H9 (cell line): Measurements from ENCODE around the gene SYCE1. TPM values are rescaled to one million over a fixed set of nuclear protein-coding genes. Genes with fewer than 3 reads are reported as not detected.
A peak's percentile ranks its signal among the peaks of the same experiment; 100 is the strongest.

Experiments used
- DNase-seq: peaks from one replicate; pipeline ENCODE4 v3.0.0-alpha.2; 2017
- H2AFZ ChIP-seq: one replicate; pipeline ENCODE4 v1.6.1; 2013; ENCODE audit warnings: mild to moderate bottlenecking, low read length, control low read depth, moderate library complexity
- H2AK5ac ChIP-seq: 2 replicates; pipeline ENCODE4 v1.6.1; 2013; ENCODE audit warnings: low read length, control low read depth, mixed read lengths; ENCODE audit not compliant: insufficient read length
- H2BK120ac ChIP-seq: one replicate; pipeline ENCODE4 v1.6.1; 2013; ENCODE audit warnings: low read depth, mild to moderate bottlenecking, low read length, control low read depth, inconsistent platforms; ENCODE audit not compliant: poor library complexity, severe bottlenecking
- H2BK12ac ChIP-seq: 2 replicates; pipeline ENCODE4 v1.6.1; 2013; ENCODE audit warnings: low read length, control low read depth, mixed read lengths, low read depth; ENCODE audit not compliant: insufficient read length
- H2BK15ac ChIP-seq: 2 replicates; pipeline ENCODE4 v1.6.1; 2013; ENCODE audit warnings: low read depth, low read length, control low read depth
- H2BK20ac ChIP-seq: one replicate; pipeline ENCODE4 v1.6.1; 2013; ENCODE audit warnings: low read depth, mild to moderate bottlenecking, low read length, control low read depth, inconsistent platforms; ENCODE audit not compliant: poor library complexity, severe bottlenecking
- H2BK5ac ChIP-seq: 2 replicates; pipeline ENCODE4 v1.6.1; 2013; ENCODE audit warnings: low read length, control low read depth, mixed read lengths; ENCODE audit not compliant: insufficient read length
- H3K14ac ChIP-seq: 2 replicates; pipeline ENCODE4 v1.6.1; 2013; ENCODE audit warnings: low read length, control low read depth; ENCODE audit not compliant: insufficient read depth
- H3K18ac ChIP-seq: 2 replicates; pipeline ENCODE4 v1.6.1; 2013; ENCODE audit warnings: low read depth, mild to moderate bottlenecking, mixed read lengths, low read length, control low read depth; ENCODE audit not compliant: insufficient read length
- H3K23ac ChIP-seq: 2 replicates; pipeline ENCODE4 v1.6.1; 2013; ENCODE audit warnings: low read length, control low read depth, mixed read lengths, low read depth; ENCODE audit not compliant: insufficient read length
- H3K23me2 ChIP-seq: 2 replicates; pipeline ENCODE4 v1.6.1; 2013; ENCODE audit warnings: low read depth, mild to moderate bottlenecking, mixed read lengths, low read length, control low read depth; ENCODE audit not compliant: insufficient read length, poor library complexity, severe bottlenecking
- H3K27ac ChIP-seq: 2 replicates; pipeline ENCODE4 v1.5.1; 2013; ENCODE audit warnings: low read length, control low read depth, mixed read lengths, low read depth; ENCODE audit not compliant: insufficient read length
- H3K27me3 ChIP-seq: 2 replicates; pipeline ENCODE4 v1.6.1; 2013; ENCODE audit warnings: low read length, control low read depth, inconsistent platforms; ENCODE audit not compliant: insufficient read depth
- H3K4ac ChIP-seq: 2 replicates; pipeline ENCODE4 v1.6.1; 2013; ENCODE audit warnings: low read depth, mild to moderate bottlenecking, control low read depth, inconsistent platforms, low read length, moderate library complexity
- H3K4me1 ChIP-seq: 2 replicates; pipeline ENCODE4 v1.6.1; 2013; ENCODE audit warnings: low read length, control low read depth, inconsistent platforms; ENCODE audit not compliant: insufficient read depth
- H3K4me2 ChIP-seq: 2 replicates; pipeline ENCODE4 v1.6.1; 2013; ENCODE audit warnings: low read length, control low read depth, mixed read lengths; ENCODE audit not compliant: insufficient read length, insufficient read depth
- H3K56ac ChIP-seq: 2 replicates; pipeline ENCODE4 v1.6.1; 2013; ENCODE audit warnings: low read depth, mild to moderate bottlenecking, mixed read lengths, low read length, control low read depth; ENCODE audit not compliant: insufficient read length
- H3K79me1 ChIP-seq: 2 replicates; pipeline ENCODE4 v1.6.1; 2013; ENCODE audit warnings: low read depth, mild to moderate bottlenecking, moderate library complexity, low read length, control low read depth, inconsistent platforms; ENCODE audit not compliant: insufficient read depth, poor library complexity, severe bottlenecking
- H3K79me2 ChIP-seq: 2 replicates; pipeline ENCODE4 v1.6.1; 2013; ENCODE audit warnings: low read length, control low read depth, inconsistent platforms; ENCODE audit not compliant: insufficient read depth
- H3K9ac ChIP-seq: 2 replicates; pipeline ENCODE4 v1.6.1; 2013; ENCODE audit warnings: low read length, control low read depth, mixed read lengths; ENCODE audit not compliant: insufficient read length; ENCODE audit errors: extremely low read depth
- H3K9me3 ChIP-seq: one replicate; pipeline ENCODE4 v1.6.1; 2013; ENCODE audit warnings: low read depth, low read length, inconsistent platforms; ENCODE audit not compliant: control insufficient read depth
- H3T11ph ChIP-seq: one replicate; pipeline ENCODE4 v1.6.1; 2013; ENCODE audit warnings: mild to moderate bottlenecking, low read length, control low read depth, inconsistent platforms
- H4K20me1 ChIP-seq: one replicate; pipeline ENCODE4 v1.6.1; 2013; ENCODE audit not compliant: control insufficient read depth, insufficient read length, insufficient read depth
- H4K5ac ChIP-seq: 2 replicates; pipeline ENCODE4 v1.6.1; 2013; ENCODE audit warnings: low read depth, mild to moderate bottlenecking, mixed read lengths, low read length, control low read depth; ENCODE audit not compliant: insufficient read length
- H4K8ac ChIP-seq: replicated peaks from 2 replicates; pipeline ENCODE4 v1.6.1; 2013; ENCODE audit warnings: low read length, control low read depth, mixed read lengths, low read depth; ENCODE audit not compliant: insufficient read length
- H4K91ac ChIP-seq: 2 replicates; pipeline ENCODE4 v1.6.1; 2013; ENCODE audit warnings: low read depth, mild to moderate bottlenecking, moderate library complexity, mixed read lengths, low read length, control low read depth; ENCODE audit not compliant: insufficient read length
- H3K27ac Mint-ChIP-seq, 3 experiments: 2 replicates in 2 of 3; 3 replicates in 1 of 3; pipeline ENCODE4 v1.8.0; 2020 to 2021; ENCODE audit warnings: mixed read lengths in 3 of 3, mild to moderate bottlenecking in 1 of 3, moderate library complexity in 1 of 3
- H3K27me3 Mint-ChIP-seq: 2 replicates; pipeline ENCODE4 v1.8.0; 2021; ENCODE audit warnings: low read depth, mild to moderate bottlenecking, moderate library complexity, mixed read lengths
- H3K36me3 Mint-ChIP-seq, 3 experiments: 2 replicates in 2 of 3; 3 replicates in 1 of 3; pipeline ENCODE4 v1.8.0; 2020 to 2021; ENCODE audit warnings: low read depth in 3 of 3, mixed read lengths in 3 of 3; ENCODE audit not compliant: insufficient read depth in 1 of 3
- H3K4me1 Mint-ChIP-seq, 2 experiments: 2 replicates each; pipeline ENCODE4 v1.8.0; 2020; ENCODE audit warnings: mixed read lengths in 2 of 2
- H3K4me3 Mint-ChIP-seq, 2 experiments: 2 replicates in 1 of 2; 3 replicates in 1 of 2; pipeline ENCODE4 v1.8.0; 2020 to 2021; ENCODE audit warnings: mild to moderate bottlenecking in 2 of 2, mixed read lengths in 2 of 2, moderate library complexity in 1 of 2
- H3K9me3 Mint-ChIP-seq, 2 experiments: 2 replicates in 1 of 2; 3 replicates in 1 of 2; pipeline ENCODE4 v1.8.0; 2020; ENCODE audit warnings: mild to moderate bottlenecking in 2 of 2, mixed read lengths in 2 of 2, moderate library complexity in 1 of 2
- WGBS: extraction: QIAGEN DNeasy Blood & Tissue Kit; methylation state at CpG from one replicate; pipeline ENCODE4 v1.1.7; 2013; ENCODE audit warnings: missing lambda C conversion rate, low lambda C conversion rate, mixed read lengths; ENCODE audit not compliant: insufficient read length; ENCODE audit errors: extremely low coverage; 5-methylcytosine and 5-hydroxymethylcytosine counted together
- total RNA-seq: library from RNA; stranded (reverse); gene quantifications from 2 replicates; pipeline ENCODE4 v1.2.1, GENCODE V29; 2021
- TF ChIP-seq, protein P1 (sequence below): fragments of 200-600 bp; sonication (generic); conservative IDR thresholded peaks from 3 replicates; pipeline ENCODE4 v1.8.0; 2021; ENCODE audit warnings: antibody characterized with exemption, mild to moderate bottlenecking

The SYCE1 gene
- total RNA-seq, 1 experiment from 2014 or later: not detected

DNA sequence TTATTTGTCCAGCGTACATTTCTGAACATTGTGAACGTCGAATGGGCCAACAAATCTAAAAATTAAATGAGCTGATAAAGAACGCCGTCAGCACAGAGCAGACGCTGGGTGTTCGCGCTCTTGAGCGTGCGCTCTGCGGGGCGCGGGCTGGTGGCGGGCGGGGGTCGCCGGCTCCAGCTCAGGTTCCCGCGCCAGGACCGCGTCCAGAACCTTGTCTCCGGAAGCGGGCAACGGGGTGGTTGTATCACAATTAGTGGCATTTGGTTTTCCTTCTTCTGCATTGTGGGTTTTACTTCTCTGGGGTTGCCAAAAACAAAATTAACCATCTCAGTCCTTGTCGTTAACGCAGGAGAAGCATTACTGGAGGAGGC is 35.8 kb downstream of the SYCE1 start:
- no peaks in the 10 kb centered on the region for H3K23me2 ChIP-seq
- H3K9ac ChIP-seq: no peak overlapping the region
- H2BK20ac ChIP-seq: no peak overlapping the region
- Mint-ChIP-seq H3K4me1 (no peaks in the 10 kb centered on the region), H3K9me3 (peaks cover 93 to 94% of the 10 kb centered on the region in 2 experiments), H3K27ac (peak overlapping the region in 1 of 3 experiments; percentile 40; a peak in 1 of 7 replicates), H3K36me3 (peaks cover 5 to 20% (median 19%) of the 10 kb centered on the region in 3 experiments; a peak in 5 of 7 replicates), H3K4me3 (no peak overlapping the region), H3K27me3 (no peaks in the 10 kb centered on the region; the same call in none of the 2 replicates)
- no peak overlapping the region for H3T11ph ChIP-seq
- no peak overlapping the region for H2AFZ ChIP-seq
- no peaks in the 10 kb centered on the region; the same call in 1 of the 2 replicates for H3K27me3 ChIP-seq
- H3K4ac ChIP-seq: no peak overlapping the region
- no peak overlapping the region for H2AK5ac ChIP-seq
- no peak overlapping the region for H3K18ac ChIP-seq
- TF ChIP-seq, protein P1, sequence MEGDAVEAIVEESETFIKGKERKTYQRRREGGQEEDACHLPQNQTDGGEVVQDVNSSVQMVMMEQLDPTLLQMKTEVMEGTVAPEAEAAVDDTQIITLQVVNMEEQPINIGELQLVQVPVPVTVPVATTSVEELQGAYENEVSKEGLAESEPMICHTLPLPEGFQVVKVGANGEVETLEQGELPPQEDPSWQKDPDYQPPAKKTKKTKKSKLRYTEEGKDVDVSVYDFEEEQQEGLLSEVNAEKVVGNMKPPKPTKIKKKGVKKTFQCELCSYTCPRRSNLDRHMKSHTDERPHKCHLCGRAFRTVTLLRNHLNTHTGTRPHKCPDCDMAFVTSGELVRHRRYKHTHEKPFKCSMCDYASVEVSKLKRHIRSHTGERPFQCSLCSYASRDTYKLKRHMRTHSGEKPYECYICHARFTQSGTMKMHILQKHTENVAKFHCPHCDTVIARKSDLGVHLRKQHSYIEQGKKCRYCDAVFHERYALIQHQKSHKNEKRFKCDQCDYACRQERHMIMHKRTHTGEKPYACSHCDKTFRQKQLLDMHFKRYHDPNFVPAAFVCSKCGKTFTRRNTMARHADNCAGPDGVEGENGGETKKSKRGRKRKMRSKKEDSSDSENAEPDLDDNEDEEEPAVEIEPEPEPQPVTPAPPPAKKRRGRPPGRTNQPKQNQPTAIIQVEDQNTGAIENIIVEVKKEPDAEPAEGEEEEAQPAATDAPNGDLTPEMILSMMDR: no peak
- no peak for DNase-seq
- H3K56ac ChIP-seq: no peak overlapping the region
- H3K4me1 ChIP-seq: no peaks in the 10 kb centered on the region
- no peak overlapping the region for H2BK120ac ChIP-seq
- no peak overlapping the region for H2BK5ac ChIP-seq
- H2BK12ac ChIP-seq: no peak overlapping the region
- no peak overlapping the region for H4K5ac ChIP-seq
- no CpG with 5 or more reads among the region's 26 CpGs for WGBS
- H3K9me3 ChIP-seq: peaks cover 92% of the 10 kb centered on the region
- H3K4me2 ChIP-seq: no peak overlapping the region
- no peaks in the 10 kb centered on the region for H4K20me1 ChIP-seq
- H3K79me2 ChIP-seq: no peaks in the 10 kb centered on the region
- H3K27ac ChIP-seq: no peak overlapping the region
- H3K79me1 ChIP-seq: no peaks in the 10 kb centered on the region
- no peak overlapping the region for H3K14ac ChIP-seq
- H4K8ac ChIP-seq: no peak overlapping the region
- no peak overlapping the region for H3K23ac ChIP-seq
- H4K91ac ChIP-seq: no peak overlapping the region
- H2BK15ac ChIP-seq: no peak overlapping the region
